Measurements from ENCODE around the gene CCSER1. TPM values are rescaled to one million over a fixed set of nuclear protein-coding genes. Genes with fewer than 3 reads are reported as not detected.

CCSER1 gene
- total RNA-seq, 2 experiments from 2014 or later: not detected

GRCh38 chr4:91015861-91016260 lies 888.7 kb downstream of the CCSER1 start:
- Mint-ChIP-seq H3K4me3 (no peak overlapping the region), H3K27me3 (no peaks in the 10 kb centered on the region), H3K9me3 (no peaks in the 10 kb centered on the region), H3K27ac (no peak overlapping the region), H3K36me3 (ENCODE audit: low read depth) (no peaks in the 10 kb centered on the region), H3K4me1 (ENCODE audit: low read depth) (no peaks in the 10 kb centered on the region)
- TF ChIP-seq, protein P1, sequence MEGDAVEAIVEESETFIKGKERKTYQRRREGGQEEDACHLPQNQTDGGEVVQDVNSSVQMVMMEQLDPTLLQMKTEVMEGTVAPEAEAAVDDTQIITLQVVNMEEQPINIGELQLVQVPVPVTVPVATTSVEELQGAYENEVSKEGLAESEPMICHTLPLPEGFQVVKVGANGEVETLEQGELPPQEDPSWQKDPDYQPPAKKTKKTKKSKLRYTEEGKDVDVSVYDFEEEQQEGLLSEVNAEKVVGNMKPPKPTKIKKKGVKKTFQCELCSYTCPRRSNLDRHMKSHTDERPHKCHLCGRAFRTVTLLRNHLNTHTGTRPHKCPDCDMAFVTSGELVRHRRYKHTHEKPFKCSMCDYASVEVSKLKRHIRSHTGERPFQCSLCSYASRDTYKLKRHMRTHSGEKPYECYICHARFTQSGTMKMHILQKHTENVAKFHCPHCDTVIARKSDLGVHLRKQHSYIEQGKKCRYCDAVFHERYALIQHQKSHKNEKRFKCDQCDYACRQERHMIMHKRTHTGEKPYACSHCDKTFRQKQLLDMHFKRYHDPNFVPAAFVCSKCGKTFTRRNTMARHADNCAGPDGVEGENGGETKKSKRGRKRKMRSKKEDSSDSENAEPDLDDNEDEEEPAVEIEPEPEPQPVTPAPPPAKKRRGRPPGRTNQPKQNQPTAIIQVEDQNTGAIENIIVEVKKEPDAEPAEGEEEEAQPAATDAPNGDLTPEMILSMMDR (IDR thresholded peaks at IDR 0.05): no peak
- intact Hi-C loops (cut with micrococcal nuclease): no loop called here
- ChIA-PET POLR2A (no interaction called here), CTCF (no interaction called here)
- ATAC-seq: no peak
- no peak for DNase-seq

DNA sequence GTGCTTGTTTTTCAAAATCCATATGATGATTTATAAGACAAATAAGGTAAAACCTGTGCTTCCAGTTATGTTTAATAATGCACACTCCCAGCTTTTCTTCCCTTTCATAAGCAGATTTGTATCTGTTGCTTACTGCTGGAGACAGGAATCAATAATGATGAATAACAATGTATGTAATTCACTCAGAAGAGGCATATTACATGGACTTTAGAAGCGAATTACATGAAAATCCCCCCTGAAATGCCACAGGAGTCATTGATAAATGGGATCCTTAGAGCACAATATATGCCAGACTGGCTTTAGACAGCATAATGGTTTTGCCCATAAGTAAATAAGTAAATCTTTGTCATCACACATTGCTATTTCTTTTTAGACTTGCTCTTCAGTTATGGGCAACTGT lies 892.3 kb downstream of the CCSER1 start:
- ChIA-PET CTCF (no interaction called here), POLR2A (no interaction called here)
- DNase-seq: no peak
- Mint-ChIP-seq H3K27ac (no peak overlapping the region), H3K9me3 (no peaks in the 10 kb centered on the region), H3K4me3 (no peak overlapping the region), H3K4me1 (ENCODE audit: low read depth) (no peaks in the 10 kb centered on the region), H3K27me3 (no peaks in the 10 kb centered on the region), H3K36me3 (ENCODE audit: low read depth) (no peaks in the 10 kb centered on the region)
- TF ChIP-seq, protein P1 (IDR thresholded peaks at IDR 0.05): no peak
- ATAC-seq: no peak
- intact Hi-C loops (cut with micrococcal nuclease): no loop called here

DNA sequence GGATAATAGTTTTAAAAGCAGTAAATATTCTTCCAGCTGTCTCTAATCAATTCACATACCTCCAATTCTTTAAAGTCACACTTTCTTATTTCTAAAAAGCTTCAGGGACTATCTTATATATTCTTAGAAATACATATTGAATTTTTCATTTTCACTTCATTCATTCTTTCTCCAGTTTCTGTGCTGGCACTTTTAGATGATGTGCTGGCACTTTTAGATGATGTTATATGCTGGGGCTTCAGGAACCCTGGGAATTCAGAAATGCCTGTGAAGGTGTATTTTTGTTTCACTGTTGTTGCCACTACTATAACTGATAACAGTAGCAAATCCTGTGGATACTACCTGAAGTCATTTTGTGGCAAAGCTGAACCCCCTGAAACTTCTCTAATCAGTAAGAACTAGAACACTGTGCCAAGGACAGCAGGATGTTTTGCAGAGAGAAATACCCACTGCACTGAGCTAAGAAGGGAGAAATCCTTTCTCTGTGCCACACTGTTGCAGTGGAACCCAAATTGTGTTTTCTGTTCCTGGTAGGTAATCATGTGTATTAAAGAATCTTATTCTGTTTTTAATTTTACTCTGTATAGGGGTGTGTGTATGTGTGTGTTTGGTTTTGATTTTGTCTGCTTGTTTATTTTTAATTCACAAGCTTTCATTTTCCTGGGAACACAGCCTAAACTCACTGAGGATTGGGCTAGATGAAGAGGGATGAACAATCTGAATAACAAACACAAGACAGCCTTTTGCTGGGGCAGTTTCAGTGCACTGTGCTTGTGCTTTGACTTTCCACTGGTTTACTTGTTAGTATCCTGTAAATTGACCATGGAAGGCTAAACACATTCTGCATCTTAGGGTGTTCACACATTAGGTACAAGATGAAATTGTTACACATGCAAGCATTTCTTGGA lies 898.3 kb downstream of the CCSER1 start:
- H3K27me3 Mint-ChIP-seq: no peaks in the 10 kb centered on the region
- ATAC-seq (no peak), DNase-seq (no peak)
- no peak overlapping the region for H3K27ac Mint-ChIP-seq
- intact Hi-C loops (cut with micrococcal nuclease): no loop called here
- ChIA-PET POLR2A (no interaction called here), CTCF (no interaction called here)
- H3K4me3 Mint-ChIP-seq: no peak overlapping the region
- no peaks in the 10 kb centered on the region for H3K9me3 Mint-ChIP-seq
- TF ChIP-seq, protein P1 (IDR thresholded peaks at IDR 0.05): no peak
- H3K36me3 Mint-ChIP-seq (ENCODE audit: low read depth): no peaks in the 10 kb centered on the region
- no peaks in the 10 kb centered on the region for H3K4me1 Mint-ChIP-seq (ENCODE audit: low read depth)

DNA sequence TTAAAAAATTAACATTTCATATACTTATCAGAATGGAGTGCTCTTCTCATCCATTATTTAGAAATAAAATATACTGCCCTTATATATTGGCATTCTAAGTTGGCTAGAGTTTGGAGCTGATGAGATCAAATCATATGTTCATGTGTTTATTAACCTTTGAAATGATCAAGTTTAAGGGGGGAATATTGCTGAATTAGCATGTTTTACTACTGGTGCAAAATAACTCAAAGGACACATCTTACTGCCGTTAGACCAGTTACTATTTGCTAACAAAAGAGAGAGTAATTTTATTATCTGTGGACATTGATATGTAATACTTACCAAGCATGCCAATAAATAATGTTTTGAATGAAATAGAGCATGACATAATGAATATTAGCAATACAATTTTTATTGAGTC lies 901.0 kb downstream of the CCSER1 start:
- Mint-ChIP-seq H3K4me3 (no peak overlapping the region), H3K27ac (no peak overlapping the region), H3K4me1 (ENCODE audit: low read depth) (no peaks in the 10 kb centered on the region), H3K9me3 (no peaks in the 10 kb centered on the region), H3K36me3 (ENCODE audit: low read depth) (no peaks in the 10 kb centered on the region), H3K27me3 (no peaks in the 10 kb centered on the region)
- CTCF ChIA-PET: no interaction called here
- no peak for ATAC-seq
- intact Hi-C loops (cut with micrococcal nuclease): no loop called here
- DNase-seq: no peak
- POLR2A ChIA-PET: no interaction called here
- TF ChIP-seq, protein P1 (IDR thresholded peaks at IDR 0.05): no peak

DNA sequence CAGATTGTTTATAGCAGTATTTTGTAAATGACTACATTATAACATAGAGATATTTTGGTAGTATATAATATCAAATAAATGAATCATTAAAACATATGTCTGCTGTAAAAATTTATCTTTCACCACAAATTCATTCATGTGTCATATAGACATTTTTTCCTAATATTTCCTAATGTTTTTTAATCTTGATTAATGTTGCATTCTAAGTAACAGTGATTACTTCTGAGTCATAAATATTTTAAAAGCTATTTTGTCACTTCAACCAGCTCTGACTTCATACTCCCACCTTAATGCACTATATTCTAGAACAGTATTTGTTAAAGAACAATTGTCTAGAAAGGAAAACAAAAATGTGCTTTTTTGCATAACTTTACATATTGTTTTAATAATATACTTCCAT lies 904.6 kb downstream of the CCSER1 start:
- no peaks in the 10 kb centered on the region for H3K27me3 Mint-ChIP-seq
- TF ChIP-seq, protein P1 (IDR thresholded peaks at IDR 0.05): no peak
- POLR2A ChIA-PET: no interaction called here
- CTCF ChIA-PET: no interaction called here
- no peaks in the 10 kb centered on the region for H3K9me3 Mint-ChIP-seq
- no peak overlapping the region for H3K4me3 Mint-ChIP-seq
- no peaks in the 10 kb centered on the region for H3K4me1 Mint-ChIP-seq (ENCODE audit: low read depth)
- ATAC-seq (no peak), DNase-seq (no peak)
- H3K36me3 Mint-ChIP-seq (ENCODE audit: low read depth): no peaks in the 10 kb centered on the region
- H3K27ac Mint-ChIP-seq: no peak overlapping the region
- intact Hi-C loops (cut with micrococcal nuclease): no loop called here

All from activated CD8-positive, alpha-beta T cell treated with anti-CD3 and anti-CD28 coated beads for 36 hours (primary cell).